Osteocyte (in vitro differentiated cells): ENCODE results near the gene PTPRD. TPM values are rescaled to one million over a fixed set of nuclear protein-coding genes. Genes with fewer than 3 reads are reported as not detected.

Experiments
- DNase-seq: peaks from one replicate; pipeline ENCODE4 v3.0.0; 2021; ENCODE audit warnings: mixed read lengths; ENCODE audit not compliant: unreplicated experiment; ENCODE audit errors: extremely low spot score
- H3K27ac Mint-ChIP-seq: one replicate; pipeline ENCODE4 v1.8.0; 2021; ENCODE audit warnings: mild to moderate bottlenecking, mixed read lengths; ENCODE audit not compliant: unreplicated experiment
- H3K27me3 Mint-ChIP-seq: one replicate; pipeline ENCODE4 v1.8.0; 2021; ENCODE audit warnings: mixed read lengths; ENCODE audit not compliant: unreplicated experiment
- H3K36me3 Mint-ChIP-seq: one replicate; pipeline ENCODE4 v1.8.0; 2021; ENCODE audit warnings: mixed read lengths; ENCODE audit not compliant: unreplicated experiment
- H3K4me1 Mint-ChIP-seq: one replicate; pipeline ENCODE4 v1.8.0; 2021; ENCODE audit warnings: mixed read lengths; ENCODE audit not compliant: unreplicated experiment
- H3K4me3 Mint-ChIP-seq: one replicate; pipeline ENCODE4 v1.8.0; 2021; ENCODE audit warnings: mild to moderate bottlenecking, moderate library complexity, mixed read lengths; ENCODE audit not compliant: unreplicated experiment
- H3K9me3 Mint-ChIP-seq: one replicate; pipeline ENCODE4 v1.8.0; 2021; ENCODE audit warnings: mixed read lengths; ENCODE audit not compliant: unreplicated experiment
- CTCF ChIP-seq: fragments of 200-600 bp; sonication (generic); IDR thresholded peaks from 2 replicates; pipeline ENCODE4 v1.5.0; 2021; ENCODE audit warnings: antibody characterized with exemption, mild to moderate bottlenecking, moderate library complexity
- total RNA-seq: library from RNA; stranded (reverse); gene quantifications from 2 replicates; pipeline ENCODE4 v1.2.1, GENCODE V29; 2021

The PTPRD gene
- total RNA-seq, 1 donor from 2014 or later: 5.4 TPM

DNA sequence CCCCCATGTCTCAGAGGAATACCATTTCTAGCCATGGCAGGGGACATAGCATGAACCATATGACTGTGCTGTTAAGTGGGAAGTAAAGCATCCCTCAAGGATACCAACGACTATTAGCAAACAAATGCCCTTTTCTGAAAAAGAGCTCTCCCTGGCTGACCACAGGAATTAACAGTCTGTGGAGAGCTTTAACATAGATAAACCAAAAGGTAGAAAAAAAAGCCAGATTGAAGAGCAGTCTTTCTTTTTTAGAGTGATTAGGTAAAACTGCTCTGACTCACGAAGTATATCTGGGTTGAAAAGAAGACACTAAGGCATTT is 2280.5 kb downstream of the PTPRD start:
- TF ChIP-seq CTCF: no peak
- no peak for DNase-seq
- no peaks in the 10 kb centered on the region for H3K9me3 Mint-ChIP-seq
- H3K4me3 Mint-ChIP-seq: no peak overlapping the region
- no peaks in the 10 kb centered on the region for H3K4me1 Mint-ChIP-seq
- H3K36me3 Mint-ChIP-seq: no peaks in the 10 kb centered on the region
- no peaks in the 10 kb centered on the region for H3K27me3 Mint-ChIP-seq
- H3K27ac Mint-ChIP-seq: no peak overlapping the region

DNA sequence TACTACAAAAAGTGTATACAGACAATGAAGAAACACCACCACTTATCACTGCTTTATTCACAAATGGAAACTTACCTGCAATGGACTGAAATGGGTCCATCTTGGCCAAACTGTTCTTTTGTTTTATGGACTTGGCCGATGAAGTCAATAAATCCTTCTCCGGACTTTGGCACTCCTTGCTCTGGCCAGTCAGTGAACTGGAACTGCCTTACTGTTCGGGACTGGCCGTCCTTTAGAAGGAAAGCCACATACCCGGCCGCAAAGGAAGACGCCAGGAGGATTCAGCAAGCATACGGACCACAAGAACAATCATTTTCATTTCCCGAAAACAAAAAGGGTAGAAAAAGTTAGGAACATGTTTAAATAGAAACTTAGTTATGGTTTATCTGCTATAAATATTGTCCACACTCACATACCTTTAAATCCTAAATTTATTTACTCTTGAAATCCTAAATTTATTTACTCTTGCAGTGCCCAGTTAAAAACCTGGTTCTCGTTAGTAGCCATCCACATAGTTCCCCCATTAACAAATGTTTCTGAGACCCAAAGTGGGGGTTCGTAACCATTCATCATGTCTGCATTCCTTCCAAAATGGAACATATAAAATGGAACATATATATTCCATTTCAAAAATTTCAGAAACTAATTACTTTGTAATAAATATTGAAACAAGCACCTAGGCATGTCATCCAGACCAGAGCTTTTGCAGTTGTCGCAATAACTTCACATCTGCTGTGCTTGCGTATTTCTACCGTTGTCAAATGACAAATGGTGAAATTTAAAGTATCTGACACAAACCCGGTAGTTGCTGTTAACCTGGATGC is 2281.1 kb downstream of the PTPRD start:
- DNase-seq: no peak
- no peaks in the 10 kb centered on the region for H3K36me3 Mint-ChIP-seq
- no peak overlapping the region for H3K27ac Mint-ChIP-seq
- H3K4me3 Mint-ChIP-seq: no peak overlapping the region
- no peak for TF ChIP-seq CTCF
- H3K9me3 Mint-ChIP-seq: no peaks in the 10 kb centered on the region
- no peaks in the 10 kb centered on the region for H3K27me3 Mint-ChIP-seq
- no peaks in the 10 kb centered on the region for H3K4me1 Mint-ChIP-seq

DNA sequence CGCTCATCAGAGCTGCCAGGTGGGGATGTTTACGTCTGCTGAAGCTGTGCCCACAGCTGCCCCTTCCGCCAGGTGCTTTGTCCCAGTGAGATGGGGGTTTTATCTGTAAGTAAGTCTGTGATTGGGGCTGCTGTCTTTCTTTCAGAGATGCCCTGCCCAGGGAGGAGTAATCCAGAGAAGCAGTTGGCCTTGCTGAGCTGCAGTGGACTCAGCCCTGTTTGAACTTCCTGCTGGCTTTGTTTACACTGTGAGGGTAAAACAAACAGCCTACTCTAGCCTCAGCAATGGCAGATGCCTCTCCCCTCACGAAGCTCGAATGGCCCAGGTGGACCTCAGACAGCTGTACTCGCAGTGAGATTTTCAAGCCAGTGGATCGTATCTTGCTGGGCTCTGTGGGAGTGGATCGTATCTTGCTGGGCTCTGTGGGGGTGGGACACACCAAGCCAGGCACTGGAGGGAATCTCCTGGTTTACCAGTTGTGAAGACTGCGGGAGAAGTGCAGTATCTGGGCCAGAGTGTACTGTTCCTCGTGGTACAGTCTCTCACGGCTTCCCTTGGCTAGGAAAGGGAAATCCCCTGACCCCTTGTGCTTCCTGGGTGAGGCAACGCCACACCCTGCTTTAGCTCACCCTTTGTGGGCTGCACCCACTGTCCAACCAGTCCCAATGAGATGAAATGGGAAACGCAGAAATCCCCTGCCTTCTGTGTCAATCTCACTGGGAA is 2283.1 kb downstream of the PTPRD start:
- no peaks in the 10 kb centered on the region for H3K9me3 Mint-ChIP-seq
- TF ChIP-seq CTCF: no peak
- H3K27me3 Mint-ChIP-seq: no peaks in the 10 kb centered on the region
- no peak overlapping the region for H3K4me3 Mint-ChIP-seq
- no peak for DNase-seq
- no peaks in the 10 kb centered on the region for H3K36me3 Mint-ChIP-seq
- H3K4me1 Mint-ChIP-seq: no peaks in the 10 kb centered on the region
- H3K27ac Mint-ChIP-seq: no peak overlapping the region

GRCh38 chr9:8315211-8315610 is 2297.6 kb downstream of the PTPRD start:
- no peak for TF ChIP-seq CTCF
- no peak overlapping the region for H3K27ac Mint-ChIP-seq
- H3K4me3 Mint-ChIP-seq: no peak overlapping the region
- no peaks in the 10 kb centered on the region for H3K27me3 Mint-ChIP-seq
- no peaks in the 10 kb centered on the region for H3K36me3 Mint-ChIP-seq
- H3K9me3 Mint-ChIP-seq: no peaks in the 10 kb centered on the region
- H3K4me1 Mint-ChIP-seq: no peaks in the 10 kb centered on the region
- DNase-seq: no peak

DNA sequence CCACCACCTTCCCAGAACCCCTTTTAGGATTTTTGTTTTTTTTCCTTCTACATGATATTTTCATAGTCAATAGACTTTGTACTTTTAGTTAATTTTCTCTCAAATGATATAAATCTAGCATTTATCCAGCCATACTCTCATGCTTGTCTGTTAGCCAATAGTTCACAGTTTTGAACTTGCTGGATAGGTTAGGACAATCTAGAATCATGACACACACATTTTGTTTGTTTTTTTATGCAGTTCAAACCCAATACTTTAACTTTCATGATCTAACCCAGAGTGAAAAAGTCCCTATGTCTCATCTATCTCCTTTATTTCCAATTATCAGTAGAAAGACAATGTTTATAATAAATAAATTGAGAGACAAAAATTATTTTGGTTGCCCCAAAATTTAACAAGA is 2303.5 kb downstream of the PTPRD start:
- H3K27me3 Mint-ChIP-seq: no peaks in the 10 kb centered on the region
- no peaks in the 10 kb centered on the region for H3K4me1 Mint-ChIP-seq
- no peaks in the 10 kb centered on the region for H3K36me3 Mint-ChIP-seq
- peaks cover 9% of the 10 kb centered on the region for H3K9me3 Mint-ChIP-seq
- no peak overlapping the region for H3K27ac Mint-ChIP-seq
- TF ChIP-seq CTCF: no peak
- H3K4me3 Mint-ChIP-seq: no peak overlapping the region
- no peak for DNase-seq
